H9 (cell line): ENCODE results near the gene TUBB2B. TPM values are rescaled to one million over a fixed set of nuclear protein-coding genes. Genes with fewer than 3 reads are reported as not detected.

Experiments
- DNase-seq: peaks from one replicate; pipeline ENCODE4 v3.0.0-alpha.2; 2017
- H2AFZ ChIP-seq: one replicate; pipeline ENCODE4 v1.6.1; 2013; ENCODE audit warnings: mild to moderate bottlenecking, low read length, control low read depth, moderate library complexity
- H2AK5ac ChIP-seq: 2 replicates; pipeline ENCODE4 v1.6.1; 2013; ENCODE audit warnings: low read length, control low read depth, mixed read lengths; ENCODE audit not compliant: insufficient read length
- H2BK120ac ChIP-seq: one replicate; pipeline ENCODE4 v1.6.1; 2013; ENCODE audit warnings: low read depth, mild to moderate bottlenecking, low read length, control low read depth, inconsistent platforms; ENCODE audit not compliant: poor library complexity, severe bottlenecking
- H2BK12ac ChIP-seq: 2 replicates; pipeline ENCODE4 v1.6.1; 2013; ENCODE audit warnings: low read length, control low read depth, mixed read lengths, low read depth; ENCODE audit not compliant: insufficient read length
- H2BK15ac ChIP-seq: 2 replicates; pipeline ENCODE4 v1.6.1; 2013; ENCODE audit warnings: low read depth, low read length, control low read depth
- H2BK20ac ChIP-seq: one replicate; pipeline ENCODE4 v1.6.1; 2013; ENCODE audit warnings: low read depth, mild to moderate bottlenecking, low read length, control low read depth, inconsistent platforms; ENCODE audit not compliant: poor library complexity, severe bottlenecking
- H2BK5ac ChIP-seq: 2 replicates; pipeline ENCODE4 v1.6.1; 2013; ENCODE audit warnings: low read length, control low read depth, mixed read lengths; ENCODE audit not compliant: insufficient read length
- H3K14ac ChIP-seq: 2 replicates; pipeline ENCODE4 v1.6.1; 2013; ENCODE audit warnings: low read length, control low read depth; ENCODE audit not compliant: insufficient read depth
- H3K18ac ChIP-seq: 2 replicates; pipeline ENCODE4 v1.6.1; 2013; ENCODE audit warnings: low read depth, mild to moderate bottlenecking, mixed read lengths, low read length, control low read depth; ENCODE audit not compliant: insufficient read length
- H3K23ac ChIP-seq: 2 replicates; pipeline ENCODE4 v1.6.1; 2013; ENCODE audit warnings: low read length, control low read depth, mixed read lengths, low read depth; ENCODE audit not compliant: insufficient read length
- H3K23me2 ChIP-seq: 2 replicates; pipeline ENCODE4 v1.6.1; 2013; ENCODE audit warnings: low read depth, mild to moderate bottlenecking, mixed read lengths, low read length, control low read depth; ENCODE audit not compliant: insufficient read length, poor library complexity, severe bottlenecking
- H3K27ac ChIP-seq: 2 replicates; pipeline ENCODE4 v1.5.1; 2013; ENCODE audit warnings: low read length, control low read depth, mixed read lengths, low read depth; ENCODE audit not compliant: insufficient read length
- H3K27me3 ChIP-seq: 2 replicates; pipeline ENCODE4 v1.6.1; 2013; ENCODE audit warnings: low read length, control low read depth, inconsistent platforms; ENCODE audit not compliant: insufficient read depth
- H3K4ac ChIP-seq: 2 replicates; pipeline ENCODE4 v1.6.1; 2013; ENCODE audit warnings: low read depth, mild to moderate bottlenecking, control low read depth, inconsistent platforms, low read length, moderate library complexity
- H3K4me1 ChIP-seq: 2 replicates; pipeline ENCODE4 v1.6.1; 2013; ENCODE audit warnings: low read length, control low read depth, inconsistent platforms; ENCODE audit not compliant: insufficient read depth
- H3K4me2 ChIP-seq: 2 replicates; pipeline ENCODE4 v1.6.1; 2013; ENCODE audit warnings: low read length, control low read depth, mixed read lengths; ENCODE audit not compliant: insufficient read length, insufficient read depth
- H3K56ac ChIP-seq: 2 replicates; pipeline ENCODE4 v1.6.1; 2013; ENCODE audit warnings: low read depth, mild to moderate bottlenecking, mixed read lengths, low read length, control low read depth; ENCODE audit not compliant: insufficient read length
- H3K79me1 ChIP-seq: 2 replicates; pipeline ENCODE4 v1.6.1; 2013; ENCODE audit warnings: low read depth, mild to moderate bottlenecking, moderate library complexity, low read length, control low read depth, inconsistent platforms; ENCODE audit not compliant: insufficient read depth, poor library complexity, severe bottlenecking
- H3K79me2 ChIP-seq: 2 replicates; pipeline ENCODE4 v1.6.1; 2013; ENCODE audit warnings: low read length, control low read depth, inconsistent platforms; ENCODE audit not compliant: insufficient read depth
- H3K9ac ChIP-seq: 2 replicates; pipeline ENCODE4 v1.6.1; 2013; ENCODE audit warnings: low read length, control low read depth, mixed read lengths; ENCODE audit not compliant: insufficient read length; ENCODE audit errors: extremely low read depth
- H3K9me3 ChIP-seq: one replicate; pipeline ENCODE4 v1.6.1; 2013; ENCODE audit warnings: low read depth, low read length, inconsistent platforms; ENCODE audit not compliant: control insufficient read depth
- H3T11ph ChIP-seq: one replicate; pipeline ENCODE4 v1.6.1; 2013; ENCODE audit warnings: mild to moderate bottlenecking, low read length, control low read depth, inconsistent platforms
- H4K20me1 ChIP-seq: one replicate; pipeline ENCODE4 v1.6.1; 2013; ENCODE audit not compliant: control insufficient read depth, insufficient read length, insufficient read depth
- H4K5ac ChIP-seq: 2 replicates; pipeline ENCODE4 v1.6.1; 2013; ENCODE audit warnings: low read depth, mild to moderate bottlenecking, mixed read lengths, low read length, control low read depth; ENCODE audit not compliant: insufficient read length
- H4K8ac ChIP-seq: replicated peaks from 2 replicates; pipeline ENCODE4 v1.6.1; 2013; ENCODE audit warnings: low read length, control low read depth, mixed read lengths, low read depth; ENCODE audit not compliant: insufficient read length
- H4K91ac ChIP-seq: 2 replicates; pipeline ENCODE4 v1.6.1; 2013; ENCODE audit warnings: low read depth, mild to moderate bottlenecking, moderate library complexity, mixed read lengths, low read length, control low read depth; ENCODE audit not compliant: insufficient read length
- H3K27ac Mint-ChIP-seq, 3 experiments: 2 replicates in 2 of 3; 3 replicates in 1 of 3; pipeline ENCODE4 v1.8.0; 2020 to 2021; ENCODE audit warnings: mixed read lengths in 3 of 3, mild to moderate bottlenecking in 1 of 3, moderate library complexity in 1 of 3
- H3K27me3 Mint-ChIP-seq: 2 replicates; pipeline ENCODE4 v1.8.0; 2021; ENCODE audit warnings: low read depth, mild to moderate bottlenecking, moderate library complexity, mixed read lengths
- H3K36me3 Mint-ChIP-seq, 3 experiments: 2 replicates in 2 of 3; 3 replicates in 1 of 3; pipeline ENCODE4 v1.8.0; 2020 to 2021; ENCODE audit warnings: low read depth in 3 of 3, mixed read lengths in 3 of 3; ENCODE audit not compliant: insufficient read depth in 1 of 3
- H3K4me1 Mint-ChIP-seq, 2 experiments: 2 replicates each; pipeline ENCODE4 v1.8.0; 2020; ENCODE audit warnings: mixed read lengths in 2 of 2
- H3K4me3 Mint-ChIP-seq, 2 experiments: 2 replicates in 1 of 2; 3 replicates in 1 of 2; pipeline ENCODE4 v1.8.0; 2020 to 2021; ENCODE audit warnings: mild to moderate bottlenecking in 2 of 2, mixed read lengths in 2 of 2, moderate library complexity in 1 of 2
- H3K9me3 Mint-ChIP-seq, 2 experiments: 2 replicates in 1 of 2; 3 replicates in 1 of 2; pipeline ENCODE4 v1.8.0; 2020; ENCODE audit warnings: mild to moderate bottlenecking in 2 of 2, mixed read lengths in 2 of 2, moderate library complexity in 1 of 2
- WGBS: extraction: QIAGEN DNeasy Blood & Tissue Kit; methylation state at CpG from one replicate; pipeline ENCODE4 v1.1.7; 2013; ENCODE audit warnings: missing lambda C conversion rate, low lambda C conversion rate, mixed read lengths; ENCODE audit not compliant: insufficient read length; ENCODE audit errors: extremely low coverage; 5-methylcytosine and 5-hydroxymethylcytosine counted together
- total RNA-seq: library from RNA; stranded (reverse); gene quantifications from 2 replicates; pipeline ENCODE4 v1.2.1, GENCODE V29; 2021
- TF ChIP-seq, protein P1 (sequence below): fragments of 200-600 bp; sonication (generic); conservative IDR thresholded peaks from 3 replicates; pipeline ENCODE4 v1.8.0; 2021; ENCODE audit warnings: antibody characterized with exemption, mild to moderate bottlenecking

The TUBB2B gene
- total RNA-seq, 1 experiment from 2014 or later, result 320 TPM

DNA sequence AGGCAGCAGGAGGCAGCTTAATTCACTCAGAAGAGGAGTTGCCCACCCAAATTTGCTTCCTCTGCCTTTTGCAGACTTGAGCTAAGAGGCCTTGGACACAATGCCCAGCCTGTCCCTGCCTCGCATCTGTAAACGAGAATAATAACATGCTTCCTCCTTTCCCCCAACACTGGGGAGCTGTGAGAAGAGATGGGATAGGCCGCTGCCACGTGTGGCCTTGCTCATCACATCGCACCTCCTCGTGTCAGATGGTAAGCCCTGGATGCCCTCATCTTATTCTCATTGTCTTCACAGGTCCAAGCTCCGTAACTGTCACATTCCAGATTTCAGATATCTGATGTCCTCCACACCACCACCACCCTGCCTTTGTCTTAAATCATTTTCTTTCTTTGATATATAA is 13.1 kb upstream of the TUBB2B start:
- Histone ChIP-seq H2BK120ac (no peak overlapping the region), H2BK12ac (no peak overlapping the region), H2BK20ac (no peak overlapping the region), H3K56ac (no peak overlapping the region), H3K4me1 (peaks cover 6% of the 10 kb centered on the region; the same call in 1 of the 2 replicates), H3K4ac (no peak overlapping the region), H4K8ac (no peak overlapping the region), H4K5ac (no peak overlapping the region), H3K23ac (no peak overlapping the region), H4K91ac (no peak overlapping the region), H3K18ac (no peak overlapping the region), H3K27ac (no peak overlapping the region), H2AFZ (no peak overlapping the region), H3T11ph (no peak overlapping the region), H3K4me2 (no peak overlapping the region), H2BK15ac (no peak overlapping the region), H3K9me3 (no peaks in the 10 kb centered on the region), H3K9ac (no peak overlapping the region), H3K23me2 (no peaks in the 10 kb centered on the region), H3K79me2 (no peaks in the 10 kb centered on the region), H3K14ac (no peak overlapping the region), H3K79me1 (no peaks in the 10 kb centered on the region), H3K27me3 (no peaks in the 10 kb centered on the region), H4K20me1 (no peaks in the 10 kb centered on the region), H2AK5ac (no peak overlapping the region), H2BK5ac (no peak overlapping the region)
- DNase-seq, result no peak
- H3K27ac Mint-ChIP-seq, result no peak overlapping the region
- H3K9me3 Mint-ChIP-seq, result no peaks in the 10 kb centered on the region
- no peaks in the 10 kb centered on the region for H3K36me3 Mint-ChIP-seq
- no peak overlapping the region for H3K4me3 Mint-ChIP-seq
- TF ChIP-seq, protein P1, sequence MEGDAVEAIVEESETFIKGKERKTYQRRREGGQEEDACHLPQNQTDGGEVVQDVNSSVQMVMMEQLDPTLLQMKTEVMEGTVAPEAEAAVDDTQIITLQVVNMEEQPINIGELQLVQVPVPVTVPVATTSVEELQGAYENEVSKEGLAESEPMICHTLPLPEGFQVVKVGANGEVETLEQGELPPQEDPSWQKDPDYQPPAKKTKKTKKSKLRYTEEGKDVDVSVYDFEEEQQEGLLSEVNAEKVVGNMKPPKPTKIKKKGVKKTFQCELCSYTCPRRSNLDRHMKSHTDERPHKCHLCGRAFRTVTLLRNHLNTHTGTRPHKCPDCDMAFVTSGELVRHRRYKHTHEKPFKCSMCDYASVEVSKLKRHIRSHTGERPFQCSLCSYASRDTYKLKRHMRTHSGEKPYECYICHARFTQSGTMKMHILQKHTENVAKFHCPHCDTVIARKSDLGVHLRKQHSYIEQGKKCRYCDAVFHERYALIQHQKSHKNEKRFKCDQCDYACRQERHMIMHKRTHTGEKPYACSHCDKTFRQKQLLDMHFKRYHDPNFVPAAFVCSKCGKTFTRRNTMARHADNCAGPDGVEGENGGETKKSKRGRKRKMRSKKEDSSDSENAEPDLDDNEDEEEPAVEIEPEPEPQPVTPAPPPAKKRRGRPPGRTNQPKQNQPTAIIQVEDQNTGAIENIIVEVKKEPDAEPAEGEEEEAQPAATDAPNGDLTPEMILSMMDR, result no peak
- no CpG with 5 or more reads among the region's 7 CpGs for WGBS
- H3K27me3 Mint-ChIP-seq, result no peaks in the 10 kb centered on the region
- H3K4me1 Mint-ChIP-seq, result peaks cover 9 to 11% of the 10 kb centered on the region in 2 experiments
